Measurements from ENCODE around the gene PTP4A2. TPM values are rescaled to one million over a fixed set of nuclear protein-coding genes. Genes with fewer than 3 reads are reported as not detected.
A peak's percentile ranks its signal among the peaks of the same experiment; 100 is the strongest.

Gene PTP4A2
- total and polyA plus RNA-seq, 10 of the 15 experiments (the other 5 are each of a cell fraction or from before 2014, with no cell fraction given): 180 to 909 (median 375) TPM

GRCh38 chr1:31954607-31955283, 16.6 kb upstream of the PTP4A2 start:
- in situ Hi-C loops (cut with MboI) (no loop called here), intact Hi-C loops (cut with micrococcal nuclease; ENCODE audit: unreplicated experiment) (no loop called here)
- Histone ChIP-seq H3K9ac (ENCODE audit: control insufficient read depth, insufficient read depth, low read length) (peak overlapping the region; percentile 63), H3K79me2 (ENCODE audit: control insufficient read depth, insufficient read depth, low read length) (peaks cover 7% of the 10 kb centered on the region), H3K36me3 (ENCODE audit: control insufficient read depth in 2 of 2, insufficient read depth in 2 of 2, low read length in 1 of 2) (no peaks in the 10 kb centered on the region), H4K20me1 (ENCODE audit: control insufficient read depth, insufficient read depth) (no peaks in the 10 kb centered on the region), H3K27ac (ENCODE audit: control insufficient read depth, insufficient read depth) (peak overlapping the region; percentile 98), H3K4me3 (no peak overlapping the region), H3K27me3 (replicated peaks in 1 of 2; ENCODE audit: control insufficient read depth in 2 of 2, insufficient read depth in 2 of 2, low read length in 1 of 2) (no peaks in the 10 kb centered on the region), H2AFZ (ENCODE audit: control insufficient read depth, low read depth, low read length) (peak overlapping the region; percentile 41), H3K9me3 (replicated peaks; ENCODE audit: control insufficient read depth, insufficient read depth, low read length) (no peaks in the 10 kb centered on the region), H3K4me1 (ENCODE audit: control insufficient read depth, insufficient read depth, low read length) (peaks cover 61% of the 10 kb centered on the region), H3K4me2 (ENCODE audit: control insufficient read depth, insufficient read depth) (peak overlapping the region; percentile 32; the same call in 1 of the 2 replicates)
- no peak for DNase-seq (ENCODE audit: low read depth, low spot score)
- POLR2A ChIA-PET: interaction anchor here (0.6 to 10.0 kb wide), 15 partner anchors 9 to 119 kb away, joined by 3 to 153 read pairs (median 5); partner anchors contain the start of gene PTP4A2
- WGBS (ENCODE audit: insufficient coverage, insufficient replicate concordance, low lambda C conversion rate, missing lambda C conversion rate): 35% methylated on average over 6 of the region's 6 CpGs
- SMC1A ChIA-PET (ENCODE audit: uncharacterized antibody, unreplicated experiment): interaction anchor here (0.9 to 10.5 kb wide), 14 partner anchors 10 to 138 kb away, joined by 3 to 315 read pairs (median 7); partner anchors contain the start of gene PTP4A2
- peak; percentile 35 for ATAC-seq
- BruUV-seq (replicated peaks): no TSS peak
- RAD21 ChIA-PET (ENCODE audit: unreplicated experiment): interaction anchor here (0.6 to 6.8 kb wide), 14 partner anchors 9 to 166 kb away, joined by 3 to 163 read pairs (median 8); partner anchors contain the start of gene PTP4A2
- no peak for FAIRE-seq
- CTCF ChIA-PET: interaction anchor here (0.7 to 16.3 kb wide), 10 partner anchors 10 to 290 kb away, joined by 3 to 565 read pairs (median 6); partner anchors contain the start of genes PTP4A2 and SPOCD1
- TF ChIP-seq FOXK2 (IDR thresholded peaks at IDR 0.05) (no peak), ZBTB11 (CRISPR knock-in tag; IDR thresholded peaks at IDR 0.05) (no peak), CUX1 (IDR thresholded peaks at IDR 0.05; ENCODE audit: insufficient replicate concordance, low read depth, low read length) (no peak), IRF3 (IDR thresholded peaks at IDR 0.05) (no peak), BCL11A (IDR thresholded peaks at IDR 0.05; ENCODE audit: low read depth, low read length) (no peak), ZNF217 (IDR thresholded peaks at IDR 0.05) (no peak), NR2C1 (IDR thresholded peaks at IDR 0.05) (no peak), SIN3A (IDR thresholded peaks at IDR 0.05; ENCODE audit: low read depth, low read length) (no peak), JUND (IDR thresholded peaks at IDR 0.05; ENCODE audit: low read depth, low read length) (no peak), ZNF274 (IDR thresholded peaks at IDR 0.05; ENCODE audit: insufficient read depth, insufficient read length) (no peak), RCOR1 (conservative IDR thresholded peaks at IDR 0.05; ENCODE audit: low read depth, low read length) (no peak), GATAD2B (conservative IDR thresholded peaks at IDR 0.05; ENCODE audit: low read depth) (0 out of 2 replicates have a peak, but pooled peaks have one; percentile 23)

All from GM12878 (cell line).